LHCN-M2 (cell line): ENCODE measurements around the gene NOTCH3. TPM values are rescaled to one million over a fixed set of nuclear protein-coding genes. Genes with fewer than 3 reads are reported as not detected.

Experiments
- DNase-seq: peaks from one replicate; pipeline ENCODE4 v3.0.0-alpha.2; 2012; ENCODE audit warnings: low read depth
- total RNA-seq: library from RNA; depleted of rRNA; stranded (reverse); fragments of >200 nt; gene quantifications from 2 replicates; pipeline ENCODE4 v1.2.3, GENCODE V29; 2014

NOTCH3 gene
- total RNA-seq, 1 experiment from 2014 or later = 13.8 TPM

- no peak for DNase-seq
These were observed 77.5 kb downstream of the NOTCH3 start for GRCh38 chr19:15123031-15123890.

GRCh38 chr19:15122331-15123030, 78.3 kb downstream of the NOTCH3 start:
- DNase-seq = no peak

- DNase-seq = no peak
These were observed 80.4 kb downstream of the NOTCH3 start for GRCh38 chr19:15120135-15121026.

- no peak for DNase-seq
These were observed 81.9 kb downstream of the NOTCH3 start for GRCh38 chr19:15118789-15119494.

- DNase-seq = no peak
These were observed 82.5 kb downstream of the NOTCH3 start for GRCh38 chr19:15118248-15118647.

- no peak for DNase-seq
These were observed 83.9 kb downstream of the NOTCH3 start for GRCh38 chr19:15116856-15117255.

- DNase-seq = no peak
These were observed 84.8 kb downstream of the NOTCH3 start for GRCh38 chr19:15115762-15116615.

- DNase-seq = no peak
These were observed 85.7 kb downstream of the NOTCH3 start for GRCh38 chr19:15115080-15115479.

GRCh38 chr19:15114153-15114540, 86.6 kb downstream of the NOTCH3 start:
- DNase-seq = peak; percentile 65

- no peak for DNase-seq
These were observed 87.3 kb downstream of the NOTCH3 start for GRCh38 chr19:15113245-15114152.

GRCh38 chr19:15112385-15112784, 88.4 kb downstream of the NOTCH3 start:
- no peak for DNase-seq

GRCh38 chr19:15111758-15112157, 89.0 kb downstream of the NOTCH3 start:
- no peak for DNase-seq

GRCh38 chr19:15110418-15110815, 90.4 kb downstream of the NOTCH3 start:
- no peak for DNase-seq

- DNase-seq = no peak
These were observed 90.9 kb downstream of the NOTCH3 start for GRCh38 chr19:15109768-15110417.
